SK-N-SH treated with all-trans-retinoic acid at 6 μM for 48 hours (cell line): Measurements from ENCODE around the gene COPE.

Experiments
- ATAC-seq: fragments of 200-7000 bp; cut with Tn5 transposase; 3 replicates; pipeline ENCODE4 v1.9.1; 2020; ENCODE audit warnings: mild to moderate bottlenecking, moderate library complexity
- ARNTL ChIP-seq: fragments of 450-650 bp; formaldehyde crosslinking; IDR thresholded peaks from 2 replicates; pipeline ENCODE4 v1.5.0; 2020; ENCODE audit warnings: low read depth, mild to moderate bottlenecking, moderate library complexity, borderline replicate concordance
- BACH2 ChIP-seq: fragments of 250-450 bp; sonication (Bioruptor Pico); IDR thresholded peaks from 2 replicates; pipeline ENCODE4 v1.9.0; 2021; ENCODE audit warnings: mild to moderate bottlenecking, borderline replicate concordance
- CREB5 ChIP-seq: fragments of 250-450 bp; sonication (Bioruptor Pico); IDR thresholded peaks from 2 replicates; pipeline ENCODE4 v1.5.1; 2020; ENCODE audit warnings: low read depth, mild to moderate bottlenecking, moderate library complexity
- CSDC2 ChIP-seq: fragments of 250-450 bp; sonication (Bioruptor Pico); IDR thresholded peaks from 2 replicates; pipeline ENCODE4 v1.5.0; 2020; ENCODE audit warnings: mild to moderate bottlenecking, moderate library complexity
- CSRNP3 ChIP-seq: fragments of 250-450 bp; sonication (Bioruptor Pico); IDR thresholded peaks from 2 replicates; pipeline ENCODE4 v1.5.1; 2021; ENCODE audit warnings: mild to moderate bottlenecking, moderate library complexity
- ESRRG ChIP-seq: fragments of 250-450 bp; sonication (Bioruptor Pico); IDR thresholded peaks from 2 replicates; pipeline ENCODE4 v1.6.1; 2021; ENCODE audit warnings: mild to moderate bottlenecking
- GLIS3 ChIP-seq: fragments of 250-450 bp; sonication (Bioruptor Pico); IDR thresholded peaks from 2 replicates; pipeline ENCODE4 v1.5.0; 2020; ENCODE audit warnings: mild to moderate bottlenecking, moderate library complexity
- ISL1 ChIP-seq: fragments of 250-450 bp; sonication (Bioruptor Pico); IDR thresholded peaks from 2 replicates; pipeline ENCODE4 v2.1.2; 2022; ENCODE audit warnings: mild to moderate bottlenecking, moderate library complexity
- OSR1 ChIP-seq: fragments of 250-450 bp; sonication (Bioruptor Pico); IDR thresholded peaks from 2 replicates; pipeline ENCODE4 v1.8.0; 2022; ENCODE audit warnings: moderate library complexity, mild to moderate bottlenecking, inconsistent platforms
- PATZ1 ChIP-seq: fragments of 250-450 bp; sonication (Bioruptor Pico); IDR thresholded peaks from 2 replicates; pipeline ENCODE4 v1.8.0; 2020; ENCODE audit warnings: mild to moderate bottlenecking, moderate library complexity, borderline replicate concordance
- POU6F1 ChIP-seq: fragments of 250-450 bp; sonication (Bioruptor Pico); IDR thresholded peaks from 2 replicates; pipeline ENCODE4 v1.8.0; 2021; ENCODE audit warnings: low read depth, mild to moderate bottlenecking, moderate library complexity, borderline replicate concordance
- PPARA ChIP-seq: fragments of 250-450 bp; sonication (Bioruptor Pico); IDR thresholded peaks from 2 replicates; pipeline ENCODE4 v1.5.0; 2020; ENCODE audit warnings: mild to moderate bottlenecking, borderline replicate concordance
- RARB ChIP-seq: fragments of 250-450 bp; sonication (Bioruptor Pico); IDR thresholded peaks from 2 replicates; pipeline ENCODE4 v1.8.0; 2021; ENCODE audit warnings: mild to moderate bottlenecking, moderate library complexity
- SNAI2 ChIP-seq: fragments of 250-450 bp; sonication (Bioruptor Pico); IDR thresholded peaks from 2 replicates; pipeline ENCODE4 v1.5.0; 2020; ENCODE audit warnings: mild to moderate bottlenecking, moderate library complexity
- TCF4 ChIP-seq: fragments of 250-450 bp; sonication (Bioruptor Pico); IDR thresholded peaks from 2 replicates; pipeline ENCODE4 v1.8.0; 2021; ENCODE audit warnings: mild to moderate bottlenecking, moderate library complexity, borderline replicate concordance
- TOX ChIP-seq: fragments of 250-450 bp; sonication (Bioruptor Pico); IDR thresholded peaks from 2 replicates; pipeline ENCODE4 v1.8.0; 2021; ENCODE audit warnings: mild to moderate bottlenecking, moderate library complexity, borderline replicate concordance
- ZC3H10 ChIP-seq: fragments of 250-450 bp; sonication (Bioruptor Pico); IDR thresholded peaks from 2 replicates; pipeline ENCODE4 v1.5.1; 2021; ENCODE audit warnings: mild to moderate bottlenecking, moderate library complexity
- ZNF565 ChIP-seq: fragments of 450-650 bp; formaldehyde crosslinking; conservative IDR thresholded peaks from 2 replicates; pipeline ENCODE4 v1.5.0; 2020; ENCODE audit warnings: low read depth, mild to moderate bottlenecking, moderate library complexity
- ZNF70 ChIP-seq: fragments of 450-650 bp; formaldehyde crosslinking; IDR thresholded peaks from 2 replicates; pipeline ENCODE4 v1.5.0; 2020; ENCODE audit warnings: mild to moderate bottlenecking, moderate library complexity
- ZNF8 ChIP-seq: fragments of 450-650 bp; formaldehyde crosslinking; IDR thresholded peaks from 2 replicates; pipeline ENCODE4 v1.5.0; 2020; ENCODE audit warnings: mild to moderate bottlenecking, moderate library complexity

The COPE gene

GRCh38 chr19:18853755-18854427 lies 65.3 kb downstream of the COPE start:
- ATAC-seq = no peak
- TF ChIP-seq RARB (CRISPR knock-in tag) (no peak), OSR1 (no peak), CSDC2 (CRISPR knock-in tag) (no peak), CSRNP3 (CRISPR knock-in tag) (no peak), ESRRG (CRISPR knock-in tag) (no peak), TCF4 (CRISPR knock-in tag) (no peak), POU6F1 (CRISPR knock-in tag) (no peak), PPARA (CRISPR knock-in tag) (no peak), TOX (CRISPR knock-in tag) (no peak), ZNF565 (CRISPR knock-in tag) (no peak)
- TF ChIP-seq, all 23 proteins: peak for 0

- TF ChIP-seq CREB5 (CRISPR knock-in tag) = no peak
- ATAC-seq = no peak
These were observed 66.5 kb downstream of the COPE start for GRCh38 chr19:18852648-18853047.

GRCh38 chr19:18851673-18852325 lies 67.4 kb downstream of the COPE start:
- no peak for TF ChIP-seq ESRRG (CRISPR knock-in tag)
- no peak for TF ChIP-seq TOX (CRISPR knock-in tag)
- no peak for TF ChIP-seq ZNF70 (CRISPR knock-in tag)
- TF ChIP-seq GLIS3 = no peak
- no peak for TF ChIP-seq CSRNP3 (CRISPR knock-in tag)
- TF ChIP-seq ARNTL (CRISPR knock-in tag) = no peak
- TF ChIP-seq CREB5 (CRISPR knock-in tag) = no peak
- no peak for TF ChIP-seq ZC3H10
- TF ChIP-seq SNAI2 (CRISPR knock-in tag) = no peak
- no peak for TF ChIP-seq PPARA (CRISPR knock-in tag)
- no peak for TF ChIP-seq PATZ1 (CRISPR knock-in tag)
- no peak for TF ChIP-seq ZNF8 (CRISPR knock-in tag)
- no peak for TF ChIP-seq BACH2 (CRISPR knock-in tag)
- no peak for TF ChIP-seq POU6F1 (CRISPR knock-in tag)
- TF ChIP-seq ISL1 (CRISPR knock-in tag) = no peak
- TF ChIP-seq, all 23 proteins: peak for 0

More at GRCh38 chr19:18851673-18852325, 67.4 kb downstream of the COPE start:
- ATAC-seq = no peak
